ENCODE data around the gene CD44.

CD44 gene

DNA sequence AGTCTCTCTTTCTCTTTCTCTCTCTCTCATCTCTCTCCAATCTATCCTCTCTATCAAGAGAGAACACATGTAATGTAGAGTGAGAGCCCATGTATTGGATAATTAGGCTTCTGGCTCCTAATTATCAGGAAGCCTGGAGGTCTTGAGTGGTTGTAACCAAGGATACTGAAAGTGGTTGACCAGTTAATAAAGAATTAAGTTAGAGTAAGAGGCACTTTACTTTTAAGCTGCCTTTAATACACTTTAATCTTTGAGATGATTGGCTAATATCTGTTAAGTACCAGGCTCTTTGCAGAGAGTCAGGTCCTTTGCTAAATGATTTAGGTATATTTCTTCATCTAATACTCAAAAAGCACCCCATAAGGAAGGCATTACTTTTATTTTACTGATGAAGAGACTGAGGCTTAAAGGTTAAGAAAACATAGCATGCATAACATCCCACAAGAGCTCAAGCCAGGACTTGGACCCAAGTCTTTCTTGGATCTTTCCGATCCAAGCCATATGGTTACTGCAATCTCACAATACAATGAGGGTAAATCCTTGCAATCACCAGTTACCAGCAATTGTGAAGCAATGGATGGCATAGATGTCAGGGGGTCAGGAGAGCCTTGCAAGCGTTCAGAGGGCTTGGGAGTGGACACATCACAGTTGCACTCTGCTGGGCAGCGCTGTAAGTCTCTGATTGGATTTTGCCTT lies 22.1 kb downstream of the CD44 start:
- no peak for DNase-seq

DNA sequence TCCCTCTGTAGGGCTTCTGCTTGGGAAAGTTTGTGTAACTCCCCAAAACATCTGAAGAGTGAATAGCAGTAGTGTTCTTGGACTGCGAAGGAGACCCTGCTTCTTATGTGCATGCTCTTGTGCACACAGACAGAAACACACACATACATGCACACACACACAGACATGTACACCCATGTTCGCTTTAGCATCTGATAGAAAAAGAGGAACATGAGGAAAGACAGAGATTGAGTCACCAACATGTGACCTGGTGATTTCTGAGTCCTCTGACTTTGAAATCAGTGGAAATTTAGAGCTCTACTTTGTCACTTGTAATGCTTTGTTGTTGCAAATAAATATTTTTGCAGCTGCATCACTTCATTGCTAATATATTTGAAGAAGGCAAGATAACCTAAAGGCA lies 23.8 kb downstream of the CD44 start:
- no peak for DNase-seq

DNA sequence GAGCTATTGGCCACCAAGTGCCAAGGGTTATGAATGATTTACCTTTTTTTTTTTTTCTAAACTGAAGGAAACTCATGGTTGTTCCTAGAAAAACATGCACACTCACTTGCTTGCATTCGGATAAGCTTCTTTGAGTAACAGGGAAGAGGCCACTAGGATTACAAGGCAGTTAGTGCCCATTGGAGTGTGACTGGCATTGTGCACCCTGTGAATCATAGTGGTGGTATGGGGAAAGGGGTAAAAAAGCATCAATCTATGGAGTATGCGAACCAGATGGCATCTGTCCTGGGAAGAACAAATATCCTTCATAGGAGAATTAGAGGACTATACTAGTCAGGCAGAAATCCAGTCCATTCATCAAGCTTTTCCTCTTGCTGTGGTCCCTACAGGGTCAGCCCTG lies 24.2 kb downstream of the CD44 start:
- peak in 1 of 2 experiments; percentile 52 for DNase-seq

DNA sequence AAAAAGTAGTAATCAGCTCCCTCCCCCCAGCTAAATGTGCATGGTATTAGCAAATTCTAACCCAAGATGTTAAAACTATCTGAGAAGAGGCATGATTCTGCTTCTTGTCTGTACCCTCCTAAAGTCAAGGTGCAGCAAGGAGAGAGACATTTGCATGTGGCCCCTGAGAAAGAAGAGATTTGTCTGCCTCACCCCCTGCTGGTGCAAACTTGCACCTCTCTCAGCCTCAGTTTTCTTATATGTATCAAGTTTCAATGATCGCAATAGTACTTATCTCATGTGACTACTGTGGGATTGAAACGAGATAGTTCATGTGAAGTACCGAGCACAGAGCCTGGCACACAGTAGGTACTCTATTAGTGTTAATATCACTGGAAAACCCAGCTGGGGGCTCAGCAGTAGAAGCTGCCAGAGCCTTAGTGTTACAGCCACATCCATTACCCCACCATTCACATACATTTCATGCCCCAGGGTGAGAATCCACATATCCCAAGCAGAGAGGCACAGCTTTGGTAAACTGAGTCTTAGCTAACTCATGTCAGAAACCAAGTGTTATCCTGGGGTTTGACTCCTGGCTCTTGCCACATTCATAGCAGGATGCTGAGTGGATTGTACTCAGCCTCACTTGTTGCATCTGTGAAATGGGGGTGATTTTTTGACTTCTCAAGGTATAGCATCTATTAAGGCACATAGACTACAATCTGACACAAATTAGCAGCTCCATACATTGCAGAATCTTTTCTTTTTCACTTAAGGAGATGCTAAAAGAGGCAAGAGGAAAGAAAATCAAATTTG lies 24.9 kb downstream of the CD44 start:
- DNase-seq: no peak

DNA sequence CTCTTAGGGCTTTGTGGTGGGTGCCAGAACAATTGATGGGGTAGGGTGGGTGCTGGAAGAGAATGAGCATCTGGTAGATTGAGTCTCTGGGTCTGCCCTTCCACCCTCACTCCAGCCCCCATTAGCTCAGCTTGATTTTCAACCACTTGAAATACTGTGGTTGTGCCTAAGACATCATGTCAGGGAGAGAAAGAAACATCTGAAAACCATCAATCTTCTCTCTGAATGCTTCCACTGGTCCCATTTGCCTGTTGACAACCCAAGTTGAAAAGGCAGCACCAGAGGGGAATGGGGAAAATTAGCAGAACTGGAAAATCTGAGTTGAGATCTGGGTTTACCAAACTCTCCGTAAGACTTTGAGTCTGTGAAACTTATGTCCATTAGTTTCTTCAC lies 26.1 kb downstream of the CD44 start:
- DNase-seq: no peak

DNA sequence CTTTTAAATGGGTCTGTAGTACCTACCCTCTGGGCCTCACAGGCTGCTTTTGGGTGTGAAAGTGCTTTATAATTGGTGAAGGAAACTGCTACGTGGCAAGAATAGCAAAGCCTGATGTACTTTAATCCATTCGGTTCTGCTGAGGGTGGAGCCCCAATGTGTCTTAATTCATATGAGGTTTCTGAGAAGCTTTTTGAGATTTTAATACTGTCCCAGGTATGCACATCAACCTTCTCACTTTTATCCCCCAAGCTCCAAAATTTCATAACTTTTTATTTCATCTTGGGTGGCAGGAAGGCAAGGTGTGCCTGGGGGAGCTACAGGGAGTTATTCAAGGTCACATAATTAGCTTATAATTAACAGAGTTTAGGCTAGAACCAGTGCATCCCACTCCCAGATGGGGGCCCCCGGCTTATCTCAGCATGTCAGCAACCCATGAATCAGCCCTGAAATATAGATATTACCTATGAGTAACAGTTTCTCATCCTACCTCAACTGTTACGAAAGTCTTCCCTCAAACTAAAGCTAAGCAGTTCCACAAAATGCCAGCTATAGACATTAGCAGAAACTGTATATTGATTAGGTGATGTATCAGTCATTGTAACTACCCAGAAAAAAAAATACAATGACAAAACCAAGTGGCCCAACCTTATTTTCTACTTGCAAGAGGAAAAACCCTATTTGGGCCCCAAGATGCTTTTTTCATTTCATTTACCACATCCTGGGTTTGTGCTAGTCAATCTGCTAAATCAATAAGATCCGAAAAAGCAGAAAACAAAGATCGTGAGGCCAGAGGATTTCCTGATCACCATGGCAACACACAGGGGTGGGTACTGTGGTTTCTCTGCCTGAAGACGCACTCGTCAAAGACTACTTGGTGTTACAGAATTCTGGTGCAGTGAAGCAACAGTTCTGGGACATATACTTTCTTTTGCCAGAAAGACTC lies 26.7 kb downstream of the CD44 start:
- DNase-seq: no peak

DNA sequence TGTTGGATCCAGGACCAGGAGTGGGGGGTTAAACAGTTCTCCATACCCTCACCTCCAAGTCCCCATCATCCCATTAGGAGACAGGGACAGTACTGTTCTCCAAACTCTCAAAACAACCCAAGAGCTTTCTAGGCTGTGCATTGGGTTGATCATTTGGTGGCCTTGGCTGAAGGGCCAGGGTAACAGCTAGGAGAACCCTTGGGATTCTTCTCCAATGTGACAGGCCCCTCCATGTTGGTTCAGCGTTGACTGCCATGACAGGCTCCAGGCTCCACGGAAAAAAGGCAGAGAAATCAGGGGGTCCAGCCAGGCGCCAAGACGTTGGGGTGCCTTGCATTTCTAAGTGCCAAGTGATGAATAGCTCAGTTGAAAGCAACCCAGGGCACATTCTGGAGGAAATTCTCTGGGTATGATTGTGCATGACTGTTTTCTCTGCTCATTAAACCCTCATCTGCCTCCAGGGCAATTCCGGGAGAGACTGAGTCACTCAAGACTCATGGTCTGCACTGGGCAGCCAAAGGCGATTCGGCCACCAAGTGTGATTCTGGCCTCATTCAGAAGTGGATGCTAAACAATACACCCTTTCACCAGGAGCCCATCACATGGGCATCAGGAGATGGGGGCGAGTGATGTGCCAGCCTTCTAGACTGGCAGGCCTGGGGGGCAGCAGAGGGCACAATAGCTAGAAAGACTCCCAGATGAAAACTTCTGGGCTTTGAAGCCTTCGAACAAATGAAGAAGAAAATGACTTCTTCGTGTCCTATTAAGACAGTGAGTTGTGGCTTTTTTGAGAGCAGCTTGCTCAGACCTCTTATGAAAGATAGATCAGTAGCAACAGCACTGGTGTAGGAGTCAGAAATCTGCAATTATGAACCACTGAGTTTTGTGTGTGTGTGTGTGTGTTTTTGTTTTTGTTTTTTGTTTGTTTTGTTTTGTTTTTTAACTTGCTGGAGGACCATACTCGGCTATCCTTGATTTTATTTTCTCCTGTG lies 27.7 kb downstream of the CD44 start:
- DNase-seq: no peak

DNA sequence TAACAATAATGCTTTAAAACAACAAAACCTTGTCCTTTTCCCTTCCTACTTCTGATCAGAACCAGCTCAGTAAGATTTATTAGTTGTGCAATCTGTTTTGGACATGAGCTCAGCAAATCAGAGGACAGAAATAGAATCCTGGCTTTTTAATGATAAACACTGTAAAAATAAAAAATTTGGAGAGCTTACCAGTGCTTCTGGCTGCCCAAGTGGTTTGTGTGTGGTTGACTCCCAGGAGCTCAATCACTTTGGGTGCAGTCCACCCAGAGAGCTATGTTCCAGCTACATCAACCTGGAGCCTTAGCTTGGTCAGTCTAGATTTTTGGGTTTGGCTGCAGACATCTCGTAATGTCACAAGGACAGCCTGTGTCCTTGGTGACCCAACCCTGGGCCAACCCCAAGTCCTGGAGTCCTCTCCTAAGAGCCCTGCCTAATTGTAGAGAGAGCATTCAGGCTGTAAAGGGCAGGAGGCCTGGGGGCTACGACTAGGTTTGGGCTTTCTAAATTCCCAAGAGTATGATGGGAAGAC lies 28.5 kb downstream of the CD44 start:
- DNase-seq: no peak

DNA sequence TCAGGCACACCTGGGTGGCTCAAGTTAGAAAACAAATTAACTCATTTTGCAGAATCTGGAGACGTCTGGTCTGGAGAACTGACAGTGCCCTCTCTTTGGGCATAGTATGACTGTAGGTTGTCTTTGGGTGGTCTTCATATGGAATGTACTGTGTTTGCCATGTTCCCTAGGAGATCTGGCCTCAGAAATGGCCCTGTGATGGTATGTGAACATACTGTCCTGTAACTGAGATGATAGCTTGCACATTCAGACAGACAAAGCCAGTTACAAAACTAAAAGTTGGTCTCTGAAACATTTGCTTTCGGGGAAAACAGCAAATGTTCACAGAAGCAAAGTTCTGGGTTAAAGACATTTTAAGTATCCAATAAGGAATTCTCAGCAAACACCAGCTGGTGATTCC lies 29.7 kb downstream of the CD44 start:
- no peak for DNase-seq

DNA sequence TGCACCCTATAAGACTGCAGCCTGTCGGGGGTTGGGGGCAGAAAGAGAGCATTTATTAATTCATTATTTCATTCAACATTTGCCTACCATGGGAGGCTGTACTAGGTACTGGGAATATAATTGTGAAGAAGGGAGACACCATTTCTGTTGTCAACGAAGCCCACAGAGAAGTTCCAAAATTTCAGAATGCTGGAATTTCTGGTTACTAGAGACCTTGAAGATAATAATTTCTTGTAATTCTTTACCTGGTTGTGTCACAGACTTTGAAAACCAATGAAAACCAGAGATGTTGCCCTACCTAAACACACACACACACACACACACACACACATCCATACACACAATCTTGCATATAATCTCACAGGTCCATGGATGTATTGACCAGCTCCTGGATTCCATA lies 30.1 kb downstream of the CD44 start:
- DNase-seq: no peak

DNA sequence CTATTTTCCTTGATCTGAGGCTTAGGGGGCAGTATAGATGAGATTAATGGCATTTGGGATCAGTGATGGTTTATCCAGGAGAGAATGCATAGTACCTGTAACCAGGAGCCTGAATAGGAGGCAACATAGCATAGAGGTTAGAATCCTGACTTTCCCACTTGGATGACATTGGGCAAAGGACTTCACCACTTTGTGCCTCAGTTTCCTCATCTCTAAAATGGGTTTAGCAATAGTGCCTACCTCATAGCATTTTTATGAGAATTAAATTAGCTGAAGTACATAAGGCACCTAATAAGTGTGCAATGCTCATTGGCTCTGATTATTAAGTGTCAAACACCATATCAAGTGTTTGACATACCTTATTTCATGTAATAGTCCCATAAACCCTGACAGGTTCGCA lies 30.8 kb downstream of the CD44 start:
- no peak for DNase-seq

DNA sequence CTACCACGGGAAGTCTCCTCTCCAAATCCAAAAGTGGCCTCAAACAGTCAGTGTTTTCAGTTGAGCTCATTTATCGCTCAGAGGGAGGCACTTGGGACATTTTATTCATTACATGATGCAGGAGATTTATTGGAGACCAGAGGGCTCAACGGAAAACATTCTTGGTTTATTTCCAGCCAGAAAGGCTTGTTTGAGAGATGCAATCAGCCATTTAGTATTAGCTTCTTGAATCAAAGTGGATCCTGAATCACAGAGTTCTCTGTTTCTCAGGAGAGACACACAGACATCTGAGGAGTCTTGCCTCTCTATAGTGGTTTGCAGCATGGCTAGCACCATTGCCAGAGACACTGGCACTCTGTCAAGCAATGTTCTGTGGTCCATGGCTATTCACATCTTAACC lies 31.5 kb downstream of the CD44 start:
- no peak for DNase-seq

DNA sequence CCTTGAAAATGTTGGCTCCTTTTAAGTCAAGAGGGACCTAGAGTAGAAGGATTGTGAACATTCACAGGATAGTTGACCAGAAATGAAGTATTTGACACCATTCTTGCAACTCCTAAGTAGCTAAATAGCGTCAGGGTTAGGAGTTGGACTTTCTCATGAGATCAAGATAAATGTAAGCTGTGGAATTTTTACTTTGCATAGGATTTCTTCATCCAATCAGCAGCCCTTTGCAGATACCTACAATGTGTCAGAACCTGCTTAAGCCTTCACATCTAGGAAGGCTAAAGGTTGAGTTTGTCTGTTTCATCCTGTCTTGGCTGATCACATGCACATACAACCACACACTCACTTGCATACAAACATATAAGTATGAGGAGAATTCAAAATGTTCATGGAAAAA lies 32.3 kb downstream of the CD44 start:
- no peak for DNase-seq

DNA sequence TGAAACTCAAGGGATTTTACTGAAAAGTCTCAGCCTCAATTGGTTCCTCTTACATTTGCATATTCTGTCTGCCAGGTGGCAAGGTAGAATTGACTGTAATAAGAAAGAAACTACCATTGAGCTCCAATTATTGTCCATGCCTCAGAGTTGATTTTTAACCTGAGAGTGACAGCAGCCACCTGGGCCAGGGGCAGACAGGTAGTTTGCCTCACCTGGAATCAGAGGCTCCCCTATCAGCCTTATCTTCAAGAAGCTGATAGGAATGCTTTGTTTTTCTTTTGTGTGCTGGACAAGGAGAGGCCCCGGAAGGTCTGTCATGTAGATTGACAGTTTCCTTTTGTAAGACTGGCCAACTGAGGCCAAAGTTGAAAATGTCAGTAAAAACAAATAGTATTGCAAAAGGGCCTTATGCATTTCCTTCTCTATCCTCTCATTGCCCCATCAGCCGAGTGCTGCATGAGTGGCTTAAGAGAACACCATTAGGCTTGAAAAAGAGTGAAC lies 34.1 kb downstream of the CD44 start:
- DNase-seq: no peak

DNA sequence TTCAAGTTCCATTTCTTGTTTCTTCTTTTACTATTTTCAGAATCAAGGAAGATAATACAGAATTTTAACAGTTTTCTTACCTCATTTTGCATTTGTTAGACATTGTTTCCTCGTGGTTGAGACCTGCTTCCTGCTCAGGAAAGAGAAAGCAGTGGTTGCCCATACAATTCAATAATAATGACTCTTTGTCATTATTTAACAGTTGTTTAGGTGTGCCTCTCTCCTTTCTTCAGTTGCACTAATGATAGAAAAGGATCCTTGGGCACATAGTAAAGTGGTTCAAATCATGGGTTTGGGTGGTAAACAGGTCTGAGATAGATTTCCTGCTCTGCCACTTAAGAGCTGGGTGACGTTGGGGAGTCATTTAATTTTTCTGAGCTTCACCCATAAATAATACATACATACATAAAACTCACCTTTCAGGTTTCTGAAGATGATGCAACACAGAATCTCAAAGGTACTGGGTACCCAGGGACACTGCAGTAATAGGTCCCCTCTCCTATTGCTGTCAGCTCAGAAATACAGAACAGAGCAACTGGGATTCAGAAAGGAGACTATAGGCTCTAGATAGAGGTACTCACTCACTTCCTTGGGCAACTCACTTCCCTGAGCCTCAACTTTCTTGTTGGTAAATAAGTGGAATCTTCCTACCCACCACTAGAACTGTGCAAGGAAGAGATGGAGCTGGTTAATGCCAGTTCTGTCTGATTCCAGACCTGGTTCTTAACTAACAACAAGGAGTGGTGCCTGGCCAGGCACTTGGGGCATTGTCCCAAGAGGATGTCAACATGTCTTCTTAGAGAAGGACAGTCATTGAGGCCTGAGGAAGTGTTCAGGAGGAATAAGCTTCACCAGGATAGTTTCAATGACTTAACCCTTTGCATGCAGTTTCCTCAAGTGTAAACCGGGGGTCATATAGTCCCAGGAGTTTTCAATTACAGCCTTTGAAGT lies 34.9 kb downstream of the CD44 start:
- DNase-seq: no peak

DNA sequence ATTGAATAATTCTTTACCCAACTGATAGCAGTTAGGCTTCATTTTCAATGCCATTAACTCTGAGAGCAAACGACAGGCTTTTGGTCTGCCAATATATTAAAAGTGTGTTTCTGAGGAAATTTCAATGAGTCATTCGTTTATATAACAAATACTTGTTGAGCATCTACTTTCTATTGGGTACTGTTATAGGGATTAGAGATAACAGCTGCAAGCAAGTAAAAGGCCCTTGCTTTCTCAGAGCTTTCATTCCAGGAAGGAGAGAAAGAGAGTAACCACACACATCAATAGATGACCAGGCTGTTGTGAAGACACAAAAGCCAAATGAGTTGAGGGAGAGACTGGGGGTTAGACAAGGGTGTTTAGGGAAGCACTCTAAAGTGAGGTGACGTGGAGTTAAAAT lies 35.7 kb downstream of the CD44 start:
- no peak for DNase-seq

DNA sequence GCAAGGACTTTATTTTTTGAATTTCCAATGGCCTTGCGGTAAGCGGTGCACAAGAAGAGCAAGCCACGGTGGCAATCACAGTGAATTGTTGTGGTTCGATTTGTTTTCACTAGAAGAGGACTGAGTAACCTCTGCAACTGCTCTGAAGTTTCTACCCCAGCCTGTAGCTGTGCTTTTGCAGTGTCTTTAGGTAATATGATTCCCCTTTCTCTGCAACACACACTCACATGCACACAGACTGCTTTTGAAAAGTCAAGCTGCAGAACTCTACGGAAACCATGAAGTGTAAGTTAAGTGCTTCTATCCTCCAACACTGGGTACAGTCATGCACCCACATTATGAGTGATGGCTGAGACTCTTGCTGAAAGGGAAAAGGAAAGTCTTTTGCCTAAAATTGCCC lies 38.4 kb downstream of the CD44 start:
- DNase-seq: no peak

DNA sequence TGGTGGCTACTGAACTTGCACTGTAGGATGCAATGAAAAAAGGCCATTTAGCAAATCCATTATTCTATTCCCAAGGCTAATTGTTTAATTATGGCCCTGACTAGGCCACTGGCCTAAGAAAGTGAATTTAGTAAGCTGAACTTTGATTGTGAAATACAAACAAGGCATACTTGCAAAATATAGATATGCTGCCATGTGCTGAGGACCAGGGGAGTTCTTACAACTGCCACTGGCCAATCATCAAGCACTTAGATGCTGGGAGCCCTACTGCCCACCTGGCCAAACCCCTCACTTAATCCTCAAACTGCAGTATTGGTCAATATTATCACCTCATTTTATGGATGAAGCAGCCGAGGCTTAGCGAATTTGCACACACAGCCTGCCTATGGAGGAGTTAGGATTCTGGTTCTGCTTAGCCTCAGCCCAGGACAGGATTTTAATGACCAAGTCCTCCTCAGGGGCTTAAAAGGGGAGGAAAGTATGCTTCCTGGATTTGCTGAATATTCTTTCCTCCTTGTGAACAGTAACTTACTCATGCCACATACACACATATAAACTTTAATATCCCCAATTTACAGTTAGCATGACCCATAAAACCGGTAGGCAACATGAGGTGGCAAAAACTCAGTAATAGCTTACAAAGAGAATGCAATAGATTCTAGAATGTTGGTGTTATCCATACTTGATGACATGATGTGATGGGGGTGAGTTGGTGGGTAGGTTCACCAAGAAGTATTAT lies 39.3 kb downstream of the CD44 start:
- no peak for DNase-seq

DNA sequence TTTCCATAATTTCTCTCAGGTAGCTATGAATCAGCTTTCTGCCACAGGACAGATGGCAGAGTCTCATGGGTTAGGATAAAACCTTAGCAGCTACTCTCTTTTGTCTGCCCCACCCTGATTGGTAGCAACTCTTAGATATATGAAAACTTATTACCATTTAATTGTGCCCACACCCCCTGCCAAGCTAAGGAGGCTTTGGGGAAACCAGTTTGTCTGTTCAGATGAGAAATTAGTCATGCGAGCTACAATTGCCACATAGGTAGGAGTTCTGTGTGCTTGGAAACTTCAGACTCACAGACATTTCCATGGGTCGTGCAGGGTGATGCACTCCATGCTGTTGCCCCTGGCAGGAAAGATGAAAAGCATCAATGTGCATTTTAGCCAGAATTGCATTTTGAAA lies 39.9 kb downstream of the CD44 start:
- DNase-seq: no peak

Measured in NCI-H446 (cell line).